BE2C (cell line): Measurements from ENCODE around the gene PARVA.

ENCODE experiments used
- DNase-seq: peaks from one replicate; pipeline ENCODE4 v3.0.0-alpha.2; 2020
- H3K27me3 ChIP-seq: fragments of 250-450 bp; sonication (Bioruptor Pico); 2 replicates; pipeline ENCODE4 v1.5.1; 2020; ENCODE audit warnings: mild to moderate bottlenecking
- H3K36me3 ChIP-seq: fragments of 250-450 bp; sonication (Bioruptor Pico); 2 replicates; pipeline ENCODE4 v1.5.1; 2020; ENCODE audit warnings: mild to moderate bottlenecking
- H3K4me1 ChIP-seq: fragments of 250-450 bp; sonication (Bioruptor Pico); 2 replicates; pipeline ENCODE4 v1.5.1; 2020
- H3K4me3 ChIP-seq: 2 replicates; pipeline ENCODE4 v1.5.1; 2011; ENCODE audit warnings: low read depth, low read length
- H3K9me3 ChIP-seq: fragments of 250-450 bp; sonication (Bioruptor Pico); 2 replicates; pipeline ENCODE4 v1.5.1; 2020
- TF ChIP-seq, protein P1 (sequence below): IDR thresholded peaks from 2 replicates; pipeline ENCODE4 v1.5.1; 2012; ENCODE audit warnings: mild to moderate bottlenecking, low read depth, low read length

PARVA gene

DNA sequence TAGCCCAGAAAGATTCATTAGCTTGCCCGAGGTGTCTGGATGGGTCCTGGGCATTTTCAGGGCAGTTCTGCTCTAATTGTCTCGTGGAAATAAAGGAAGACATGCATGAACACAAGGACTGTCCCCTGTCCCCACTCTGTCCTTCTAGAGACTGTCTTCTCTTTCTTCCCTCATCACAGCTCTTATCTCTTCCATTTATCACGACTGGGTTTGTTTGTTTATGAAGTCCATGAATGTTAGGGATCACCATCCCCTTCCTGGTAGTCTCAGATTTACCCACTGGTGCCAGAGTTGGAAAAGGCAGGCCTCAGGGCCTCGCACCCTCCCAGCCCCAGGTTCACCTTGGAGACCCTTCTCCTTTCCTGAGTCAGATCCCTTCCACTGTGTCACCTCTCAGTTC lies 134.8 kb downstream of the PARVA start:
- TF ChIP-seq, protein P1, sequence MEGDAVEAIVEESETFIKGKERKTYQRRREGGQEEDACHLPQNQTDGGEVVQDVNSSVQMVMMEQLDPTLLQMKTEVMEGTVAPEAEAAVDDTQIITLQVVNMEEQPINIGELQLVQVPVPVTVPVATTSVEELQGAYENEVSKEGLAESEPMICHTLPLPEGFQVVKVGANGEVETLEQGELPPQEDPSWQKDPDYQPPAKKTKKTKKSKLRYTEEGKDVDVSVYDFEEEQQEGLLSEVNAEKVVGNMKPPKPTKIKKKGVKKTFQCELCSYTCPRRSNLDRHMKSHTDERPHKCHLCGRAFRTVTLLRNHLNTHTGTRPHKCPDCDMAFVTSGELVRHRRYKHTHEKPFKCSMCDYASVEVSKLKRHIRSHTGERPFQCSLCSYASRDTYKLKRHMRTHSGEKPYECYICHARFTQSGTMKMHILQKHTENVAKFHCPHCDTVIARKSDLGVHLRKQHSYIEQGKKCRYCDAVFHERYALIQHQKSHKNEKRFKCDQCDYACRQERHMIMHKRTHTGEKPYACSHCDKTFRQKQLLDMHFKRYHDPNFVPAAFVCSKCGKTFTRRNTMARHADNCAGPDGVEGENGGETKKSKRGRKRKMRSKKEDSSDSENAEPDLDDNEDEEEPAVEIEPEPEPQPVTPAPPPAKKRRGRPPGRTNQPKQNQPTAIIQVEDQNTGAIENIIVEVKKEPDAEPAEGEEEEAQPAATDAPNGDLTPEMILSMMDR = no peak
- no peaks in the 10 kb centered on the region for H3K27me3 ChIP-seq
- H3K4me3 ChIP-seq = no peak overlapping the region
- peaks cover 19% of the 10 kb centered on the region for H3K4me1 ChIP-seq
- no peaks in the 10 kb centered on the region for H3K36me3 ChIP-seq
- DNase-seq = no peak
- H3K9me3 ChIP-seq = no peaks in the 10 kb centered on the region

DNA sequence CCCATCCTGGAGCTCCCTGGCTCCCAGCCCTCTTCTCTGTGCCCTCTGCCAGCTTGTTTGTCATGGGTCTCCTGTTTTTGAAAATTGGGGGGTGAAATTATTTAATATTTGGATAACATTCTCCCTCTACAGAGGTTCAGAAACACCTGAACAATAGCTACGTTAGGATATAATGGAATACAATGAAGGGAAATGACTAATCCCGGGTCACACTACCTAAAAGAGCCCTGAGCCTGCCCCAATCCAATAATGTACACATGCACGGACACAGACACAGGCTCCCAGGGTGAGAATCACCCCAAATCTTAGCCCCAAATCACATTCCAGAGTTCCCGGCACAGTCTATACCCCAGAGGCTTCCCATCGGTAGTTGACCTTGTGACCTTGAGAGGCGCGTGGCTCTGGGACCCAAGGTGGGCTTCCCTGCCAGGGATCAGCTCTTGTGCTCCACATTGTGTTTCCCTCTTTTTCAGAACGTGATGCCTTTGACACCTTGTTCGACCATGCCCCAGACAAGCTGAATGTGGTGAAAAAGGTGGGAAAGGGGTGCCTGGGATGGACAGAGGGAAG lies 135.5 kb downstream of the PARVA start:
- Histone ChIP-seq H3K4me1 (peaks cover 16% of the 10 kb centered on the region), H3K9me3 (no peaks in the 10 kb centered on the region), H3K4me3 (no peak overlapping the region), H3K36me3 (no peaks in the 10 kb centered on the region), H3K27me3 (no peaks in the 10 kb centered on the region)
- TF ChIP-seq, protein P1 = no peak
- no peak for DNase-seq

DNA sequence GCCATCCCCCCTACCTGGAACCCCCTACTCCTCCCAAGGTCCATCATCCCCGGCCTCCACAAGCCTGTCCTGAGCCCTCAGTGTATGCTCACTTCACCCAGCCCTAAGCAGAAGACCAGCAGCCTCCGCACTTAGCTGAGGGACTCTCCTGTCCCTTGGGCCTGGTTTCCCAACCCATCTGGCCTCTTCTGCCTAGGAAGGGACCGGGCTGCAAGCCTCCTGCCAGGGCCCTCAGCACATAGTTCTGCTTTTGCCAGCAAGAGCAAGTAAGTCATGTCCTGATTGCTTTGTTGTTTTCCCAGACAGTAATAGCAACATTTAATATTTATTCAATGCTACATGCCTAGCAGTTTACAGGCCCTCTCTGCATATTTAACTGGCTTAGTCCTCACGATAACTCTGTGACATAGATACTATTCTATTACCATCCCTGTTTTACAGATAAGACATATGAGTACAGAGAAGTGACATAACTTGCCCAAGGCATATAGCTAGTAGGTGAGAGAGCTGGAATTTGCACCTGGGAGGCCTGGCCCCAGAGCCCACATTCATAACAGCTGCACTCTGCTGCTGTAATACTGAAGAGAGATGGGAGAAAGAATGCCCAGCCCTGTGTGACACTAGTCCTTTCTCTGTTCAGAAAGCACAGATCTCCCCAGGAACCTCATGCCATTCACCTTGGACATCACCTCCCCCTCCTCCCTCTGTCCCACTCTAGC lies 139.2 kb downstream of the PARVA start:
- DNase-seq = no peak
- H3K36me3 ChIP-seq = no peaks in the 10 kb centered on the region
- TF ChIP-seq, protein P1 = no peak
- no peaks in the 10 kb centered on the region for H3K9me3 ChIP-seq
- H3K4me1 ChIP-seq = peaks cover 21% of the 10 kb centered on the region
- H3K4me3 ChIP-seq = no peak overlapping the region
- no peaks in the 10 kb centered on the region for H3K27me3 ChIP-seq

DNA sequence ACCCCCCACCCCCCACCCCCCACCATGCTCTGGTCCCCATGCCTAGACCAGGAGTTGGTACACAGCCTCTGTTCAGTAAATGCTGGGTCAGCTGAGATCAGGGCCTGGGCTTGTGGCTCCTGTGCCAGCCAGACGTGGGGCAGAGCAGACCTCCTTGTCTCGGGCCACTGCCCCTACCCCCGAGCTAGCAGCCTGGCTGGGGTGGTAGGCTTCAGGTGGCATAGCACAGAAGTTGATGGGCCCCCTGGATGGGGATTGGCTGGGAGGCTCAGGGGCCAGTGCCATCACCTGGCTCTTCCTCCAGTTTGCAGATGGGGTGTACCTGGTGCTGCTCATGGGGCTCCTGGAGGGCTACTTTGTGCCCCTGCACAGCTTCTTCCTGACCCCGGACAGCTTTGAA lies 139.9 kb downstream of the PARVA start:
- no peak overlapping the region for H3K4me3 ChIP-seq
- H3K27me3 ChIP-seq = no peaks in the 10 kb centered on the region
- no peak for DNase-seq
- TF ChIP-seq, protein P1 = no peak
- H3K36me3 ChIP-seq = no peaks in the 10 kb centered on the region
- H3K9me3 ChIP-seq = no peaks in the 10 kb centered on the region
- H3K4me1 ChIP-seq = peaks cover 13% of the 10 kb centered on the region

DNA sequence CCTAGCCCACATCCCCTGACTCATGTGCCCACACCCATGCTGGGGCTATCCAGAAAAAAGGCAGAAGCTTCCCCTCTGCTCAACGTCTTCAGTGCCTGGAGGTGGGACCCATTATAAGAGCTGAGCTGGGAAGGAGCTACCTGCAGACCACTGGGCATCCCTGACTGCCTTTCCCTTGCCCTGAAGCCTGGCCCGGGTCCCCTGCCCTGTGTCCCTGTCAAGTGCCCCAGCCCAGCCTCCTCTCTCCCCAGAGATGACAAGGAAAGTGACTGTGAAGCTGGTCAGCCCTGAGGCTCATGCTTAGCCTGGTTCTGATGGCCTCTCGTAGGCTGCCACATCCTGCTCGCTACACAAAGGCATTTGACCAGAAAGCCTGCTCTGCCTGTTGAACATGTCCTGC lies 140.4 kb downstream of the PARVA start:
- TF ChIP-seq, protein P1 = no peak
- DNase-seq = no peak
- H3K9me3 ChIP-seq = no peaks in the 10 kb centered on the region
- peaks cover 12% of the 10 kb centered on the region for H3K4me1 ChIP-seq
- H3K27me3 ChIP-seq = no peaks in the 10 kb centered on the region
- no peak overlapping the region for H3K4me3 ChIP-seq
- H3K36me3 ChIP-seq = no peaks in the 10 kb centered on the region
